ENCODE results near the gene TBX22.

- TF ChIP-seq CTCF (IDR thresholded peaks at IDR 0.05; ENCODE audit: low read depth, low read length, missing input control) (no peak), GABPA (IDR thresholded peaks at IDR 0.05 in 1 of 2, conservative IDR thresholded peaks at IDR 0.05 in 1 of 2) (no peak), FOXA1 (IDR thresholded peaks at IDR 0.05) (no peak), JUND (IDR thresholded peaks at IDR 0.05) (no peak), TAF1 (conservative IDR thresholded peaks at IDR 0.05) (no peak)
Observed at GRCh38 chrX:80014141-80014940, at the start of gene TBX22.
